Effector memory CD4-positive, alpha-beta T cell (primary cell): ENCODE measurements around the gene ZNF575.

ENCODE experiments used
- DNase-seq, 3 donors: peaks; one replicate each; pipeline ENCODE4 v3.0.0-alpha.2; 2020
- H3K27ac ChIP-seq: 2 replicates; pipeline ENCODE4 v1.7.0; 2013; ENCODE audit warnings: mild to moderate bottlenecking, low read length, moderate library complexity; ENCODE audit not compliant: insufficient read depth, poor library complexity, severe bottlenecking
- H3K27me3 ChIP-seq: replicated peaks from 2 replicates; pipeline ENCODE4 v1.7.0; 2013; ENCODE audit warnings: mild to moderate bottlenecking, low read length; ENCODE audit not compliant: insufficient read depth, control insufficient read depth, poor library complexity, severe bottlenecking
- H3K36me3 ChIP-seq: 2 replicates; pipeline ENCODE4 v1.7.0; 2013; ENCODE audit warnings: mild to moderate bottlenecking, low read length, moderate library complexity; ENCODE audit not compliant: control insufficient read depth, insufficient read depth
- H3K4me1 ChIP-seq: 2 replicates; pipeline ENCODE4 v1.7.0; 2013; ENCODE audit warnings: low read length, mild to moderate bottlenecking; ENCODE audit not compliant: control insufficient read depth, insufficient read depth, poor library complexity, severe bottlenecking
- H3K4me3 ChIP-seq: 2 replicates; pipeline ENCODE4 v1.7.0; 2013; ENCODE audit warnings: low read length, low read depth, mild to moderate bottlenecking; ENCODE audit not compliant: insufficient read depth, poor library complexity, severe bottlenecking
- H3K9me3 ChIP-seq: 2 replicates; pipeline ENCODE4 v1.7.0; 2013; ENCODE audit warnings: mild to moderate bottlenecking, low read length, moderate library complexity; ENCODE audit not compliant: control insufficient read depth

Gene ZNF575

GRCh38 chr19:43564800-43565199 lies 31.8 kb downstream of the ZNF575 start:
- H3K9me3 ChIP-seq: no peaks in the 10 kb centered on the region
- no peak overlapping the region for H3K4me3 ChIP-seq
- H3K36me3 ChIP-seq: no peaks in the 10 kb centered on the region
- H3K4me1 ChIP-seq: peaks cover 28% of the 10 kb centered on the region
- DNase-seq: no peak
- H3K27me3 ChIP-seq: no peaks in the 10 kb centered on the region
- H3K27ac ChIP-seq: no peak overlapping the region

DNA sequence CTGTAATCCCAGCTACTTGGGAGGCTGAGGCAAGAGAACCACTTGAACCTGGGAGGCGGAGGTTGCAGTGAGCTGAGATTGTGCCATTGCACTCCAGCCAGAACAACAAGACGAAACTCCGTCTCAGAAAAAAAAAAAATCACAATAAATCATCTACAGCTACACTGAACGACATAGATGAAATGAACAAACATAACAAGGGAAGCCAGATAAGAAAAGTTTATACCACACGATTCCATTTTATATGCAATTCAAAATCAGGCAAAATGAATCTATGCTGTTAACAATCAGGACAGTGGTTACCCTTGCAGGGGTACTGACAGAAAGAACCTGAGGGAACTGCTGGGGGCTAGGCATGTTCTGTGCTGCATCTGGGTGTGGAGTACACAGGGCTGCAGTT lies 36.7 kb downstream of the ZNF575 start:
- H3K36me3 ChIP-seq: no peaks in the 10 kb centered on the region
- H3K9me3 ChIP-seq: no peaks in the 10 kb centered on the region
- H3K27ac ChIP-seq: no peak overlapping the region
- H3K4me1 ChIP-seq: peaks cover 4% of the 10 kb centered on the region
- DNase-seq: no peak
- no peaks in the 10 kb centered on the region for H3K27me3 ChIP-seq
- H3K4me3 ChIP-seq: no peak overlapping the region

GRCh38 chr19:43570174-43570791 lies 37.3 kb downstream of the ZNF575 start:
- no peak for DNase-seq
- H3K27me3 ChIP-seq: no peaks in the 10 kb centered on the region
- no peak overlapping the region for H3K27ac ChIP-seq
- H3K4me3 ChIP-seq: no peak overlapping the region
- no peaks in the 10 kb centered on the region for H3K9me3 ChIP-seq
- peaks cover 9% of the 10 kb centered on the region for H3K4me1 ChIP-seq
- no peaks in the 10 kb centered on the region for H3K36me3 ChIP-seq

DNA sequence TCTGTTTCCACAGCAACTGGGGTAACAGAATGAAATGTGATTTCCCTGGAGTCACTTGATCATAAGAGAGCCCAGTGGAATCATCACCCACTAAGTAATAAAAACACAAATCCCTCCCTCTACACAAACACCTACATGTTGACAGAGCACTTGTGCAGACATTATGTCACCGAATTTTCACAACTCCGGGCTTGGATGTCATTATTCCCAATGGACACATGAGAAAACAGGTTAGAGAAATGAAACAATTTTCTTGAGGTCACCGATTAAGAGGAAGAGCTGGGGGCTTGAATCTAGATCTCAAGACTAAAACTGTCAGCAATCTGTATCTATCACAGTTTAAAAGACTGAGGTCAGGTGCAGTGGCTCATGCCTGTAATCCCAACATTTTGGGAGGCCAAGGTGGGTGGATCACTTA lies 39.2 kb downstream of the ZNF575 start:
- H3K27ac ChIP-seq: no peak overlapping the region
- H3K36me3 ChIP-seq: no peaks in the 10 kb centered on the region
- no peaks in the 10 kb centered on the region for H3K27me3 ChIP-seq
- no peaks in the 10 kb centered on the region for H3K9me3 ChIP-seq
- H3K4me3 ChIP-seq: no peak overlapping the region
- DNase-seq: no peak
- H3K4me1 ChIP-seq: peaks cover 16% of the 10 kb centered on the region

DNA sequence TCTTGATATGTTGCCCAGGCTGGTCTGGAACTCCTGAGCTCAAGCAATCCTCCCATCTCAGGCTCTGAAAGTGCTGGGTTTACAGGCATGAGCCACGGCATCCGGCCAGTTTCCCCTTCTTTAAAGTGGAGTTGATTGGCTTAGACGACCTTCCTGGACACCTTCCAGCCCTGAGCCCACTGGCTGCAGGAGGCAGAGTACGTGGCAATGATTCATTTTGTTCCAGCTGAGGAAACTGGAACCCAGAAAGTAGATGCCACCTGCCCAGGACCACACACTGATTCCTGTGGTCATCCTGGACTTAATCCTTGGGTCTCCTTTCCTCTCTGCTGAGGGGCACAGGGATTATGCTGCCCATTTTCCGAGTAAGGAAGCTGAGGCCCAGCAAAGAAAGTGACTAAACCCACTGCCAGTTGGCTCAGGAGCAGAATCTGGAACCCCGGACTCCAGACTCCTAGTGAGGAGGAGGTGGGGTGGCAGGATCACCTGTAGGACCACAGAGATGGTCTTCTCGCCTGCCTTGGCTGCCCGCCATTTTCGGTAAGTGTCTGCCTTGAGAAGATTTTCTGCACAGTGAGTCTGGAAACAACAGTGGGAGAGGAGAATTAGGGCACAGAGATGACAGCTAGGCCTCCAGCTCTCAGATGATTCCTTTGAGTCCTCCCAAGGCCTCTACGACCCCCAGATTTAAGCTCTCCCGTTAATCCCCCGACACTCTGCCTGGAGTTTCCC lies 41.6 kb downstream of the ZNF575 start:
- Histone ChIP-seq H3K27me3 (no peaks in the 10 kb centered on the region), H3K9me3 (no peaks in the 10 kb centered on the region), H3K4me3 (peak overlapping the region; percentile 92), H3K4me1 (peaks cover 16% of the 10 kb centered on the region), H3K36me3 (no peaks in the 10 kb centered on the region), H3K27ac (peak overlapping the region; percentile 96)
- DNase-seq: no peak

- Histone ChIP-seq H3K4me1 (peaks cover 16% of the 10 kb centered on the region), H3K9me3 (no peaks in the 10 kb centered on the region), H3K4me3 (peak within 1 kb of the TSS; percentile 92), H3K27ac (peak within 1 kb of the TSS; percentile 96), H3K27me3 (no peaks in the 10 kb centered on the region), H3K36me3 (no peaks in the 10 kb centered on the region)
- peak; percentile 95 to 96 (median 95) for DNase-seq
These were observed 42.4 kb downstream of the ZNF575 start, which contains the start of the genes PINLYP and XRCC1 for GRCh38 chr19:43575156-43575950. TSS of gene PINLYP (plus strand) at chr19:43575801. CDS start at chr19:43577192, 1,391 bp downstream. TSS of gene XRCC1 (minus strand) at chr19:43575527. CDS start at chr19:43575458, 69 bp downstream.

- Histone ChIP-seq H3K27ac (peak overlapping the region; percentile 39), H3K27me3 (no peaks in the 10 kb centered on the region), H3K36me3 (no peaks in the 10 kb centered on the region), H3K4me3 (peak overlapping the region; percentile 36), H3K9me3 (no peaks in the 10 kb centered on the region), H3K4me1 (peaks cover 16% of the 10 kb centered on the region)
- DNase-seq: no peak
These were observed 43.2 kb downstream of the ZNF575 start for GRCh38 chr19:43575955-43576878.

DNA sequence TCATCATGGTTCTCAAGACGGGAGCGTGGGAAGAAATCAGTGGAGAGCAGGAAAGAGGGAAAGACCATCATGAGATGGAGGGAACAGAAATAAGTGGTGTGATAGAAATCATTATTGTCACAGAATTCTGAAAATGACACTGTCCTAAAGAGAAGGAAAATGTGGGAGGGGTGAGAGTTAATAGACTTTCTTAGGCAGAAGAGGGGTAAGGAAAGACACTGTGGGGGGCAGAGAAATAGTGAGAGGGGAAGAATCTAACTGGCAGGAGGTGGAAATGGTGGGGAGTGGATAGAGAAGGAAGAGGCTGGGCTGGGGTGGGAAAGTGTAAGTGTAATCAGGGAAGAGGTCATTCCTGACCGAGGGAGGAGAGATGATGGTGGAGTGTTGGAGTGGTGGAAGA lies 45.8 kb downstream of the ZNF575 start:
- Histone ChIP-seq H3K4me3 (no peak overlapping the region), H3K9me3 (no peaks in the 10 kb centered on the region), H3K36me3 (no peaks in the 10 kb centered on the region), H3K27me3 (no peaks in the 10 kb centered on the region), H3K27ac (no peak overlapping the region), H3K4me1 (peaks cover 16% of the 10 kb centered on the region)
- DNase-seq: no peak

DNA sequence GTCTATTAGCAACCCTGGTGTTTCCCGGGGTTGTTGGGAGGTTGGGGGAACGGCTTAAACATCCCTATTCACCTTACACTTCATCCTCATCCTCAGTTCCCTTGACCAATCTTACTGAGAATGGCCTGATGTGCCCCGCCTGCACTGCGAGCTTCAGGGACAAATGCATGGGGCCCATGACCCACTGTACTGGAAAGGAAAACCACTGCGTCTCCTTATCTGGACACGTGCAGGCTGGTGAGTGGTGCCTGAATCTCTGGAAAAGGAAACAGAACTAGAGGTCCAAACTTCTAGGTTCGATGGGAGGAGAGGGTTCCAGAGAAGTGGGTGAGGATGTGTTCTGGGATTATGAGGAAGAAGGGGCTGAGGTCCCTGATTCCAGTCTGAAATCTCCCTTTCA lies 48.5 kb downstream of the ZNF575 start:
- no peak overlapping the region for H3K27ac ChIP-seq
- H3K4me1 ChIP-seq: no peaks in the 10 kb centered on the region
- H3K36me3 ChIP-seq: no peaks in the 10 kb centered on the region
- H3K9me3 ChIP-seq: no peaks in the 10 kb centered on the region
- no peaks in the 10 kb centered on the region for H3K27me3 ChIP-seq
- DNase-seq: no peak
- H3K4me3 ChIP-seq: no peak overlapping the region
